ENCODE data around the gene ZNF444. TPM values are rescaled to one million over a fixed set of nuclear protein-coding genes. Genes with fewer than 3 reads are reported as not detected.
A peak's percentile ranks its signal among the peaks of the same experiment; 100 is the strongest.

The ZNF444 gene
- total and polyA plus RNA-seq, 4 donors = 27.8 to 55.5 (median 41.6) TPM

GRCh38 chr19:56150358-56150757, 9.3 kb downstream of the ZNF444 start:
- DNase-seq (no peak), ATAC-seq (ENCODE audit: insufficient read depth, low FRiP score) (no peak)
- 91 to 94% methylated on average over 11 of the region's 11 CpGs for WGBS, 2 donors
- Histone ChIP-seq H3K9me3 (ENCODE audit: control insufficient read depth in 4 of 4, insufficient read depth in 3 of 4, low read length in 3 of 4) (peaks cover 0 to 3% (median 0%) of the 10 kb centered on the region in 4 donors), H3K27ac (ENCODE audit: low read depth in 1 of 2, low read length in 1 of 2) (peak overlapping the region in 1 of 2 donors; percentile 21), H3K4me3 (no peak overlapping the region), H3K4me1 (ENCODE audit: control insufficient read depth in 5 of 5, insufficient read depth in 5 of 5, low read length in 5 of 5) (peaks cover 0 to 7% (median 0%) of the 10 kb centered on the region in 5 donors), H3K27me3 (ENCODE audit: control insufficient read depth in 3 of 3, insufficient read depth in 3 of 3, low read length in 2 of 3) (no peaks in the 10 kb centered on the region), H3K36me3 (ENCODE audit: control insufficient read depth in 4 of 4, insufficient read depth in 4 of 4, low read length in 4 of 4) (peaks cover 0 to 22% (median 7%) of the 10 kb centered on the region in 4 donors), H3K9ac (ENCODE audit: insufficient read depth in 1 of 2, low read length in 2 of 2) (no peak overlapping the region)
- TF ChIP-seq, protein P1, sequence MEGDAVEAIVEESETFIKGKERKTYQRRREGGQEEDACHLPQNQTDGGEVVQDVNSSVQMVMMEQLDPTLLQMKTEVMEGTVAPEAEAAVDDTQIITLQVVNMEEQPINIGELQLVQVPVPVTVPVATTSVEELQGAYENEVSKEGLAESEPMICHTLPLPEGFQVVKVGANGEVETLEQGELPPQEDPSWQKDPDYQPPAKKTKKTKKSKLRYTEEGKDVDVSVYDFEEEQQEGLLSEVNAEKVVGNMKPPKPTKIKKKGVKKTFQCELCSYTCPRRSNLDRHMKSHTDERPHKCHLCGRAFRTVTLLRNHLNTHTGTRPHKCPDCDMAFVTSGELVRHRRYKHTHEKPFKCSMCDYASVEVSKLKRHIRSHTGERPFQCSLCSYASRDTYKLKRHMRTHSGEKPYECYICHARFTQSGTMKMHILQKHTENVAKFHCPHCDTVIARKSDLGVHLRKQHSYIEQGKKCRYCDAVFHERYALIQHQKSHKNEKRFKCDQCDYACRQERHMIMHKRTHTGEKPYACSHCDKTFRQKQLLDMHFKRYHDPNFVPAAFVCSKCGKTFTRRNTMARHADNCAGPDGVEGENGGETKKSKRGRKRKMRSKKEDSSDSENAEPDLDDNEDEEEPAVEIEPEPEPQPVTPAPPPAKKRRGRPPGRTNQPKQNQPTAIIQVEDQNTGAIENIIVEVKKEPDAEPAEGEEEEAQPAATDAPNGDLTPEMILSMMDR (IDR thresholded peaks at IDR 0.05; ENCODE audit: control extremely low read depth, extremely low read depth) = no peak

GRCh38 chr19:56152644-56153043, 11.6 kb downstream of the ZNF444 start:
- Histone ChIP-seq H3K9me3 (ENCODE audit: control insufficient read depth in 4 of 4, insufficient read depth in 3 of 4, low read length in 3 of 4) (no peaks in the 10 kb centered on the region), H3K9ac (ENCODE audit: insufficient read depth in 1 of 2, low read length in 2 of 2) (no peak overlapping the region), H3K27me3 (ENCODE audit: control insufficient read depth in 3 of 3, insufficient read depth in 3 of 3, low read length in 2 of 3) (no peaks in the 10 kb centered on the region), H3K4me3 (no peak overlapping the region), H3K36me3 (ENCODE audit: control insufficient read depth in 4 of 4, insufficient read depth in 4 of 4, low read length in 4 of 4) (peaks cover 0 to 19% (median 13%) of the 10 kb centered on the region in 4 donors), H3K27ac (ENCODE audit: low read depth in 1 of 2, low read length in 1 of 2) (peak overlapping the region in 1 of 2 donors; percentile 58), H3K4me1 (ENCODE audit: control insufficient read depth in 5 of 5, insufficient read depth in 5 of 5, low read length in 5 of 5) (peaks cover 0 to 7% (median 0%) of the 10 kb centered on the region in 5 donors)
- no peak for DNase-seq
- ATAC-seq (ENCODE audit: insufficient read depth, low FRiP score) = no peak
- WGBS, 2 donors = 65 to 76% methylated on average over 2 of the region's 2 CpGs
- TF ChIP-seq, protein P1 (IDR thresholded peaks at IDR 0.05; ENCODE audit: control extremely low read depth, extremely low read depth) = no peak

DNA sequence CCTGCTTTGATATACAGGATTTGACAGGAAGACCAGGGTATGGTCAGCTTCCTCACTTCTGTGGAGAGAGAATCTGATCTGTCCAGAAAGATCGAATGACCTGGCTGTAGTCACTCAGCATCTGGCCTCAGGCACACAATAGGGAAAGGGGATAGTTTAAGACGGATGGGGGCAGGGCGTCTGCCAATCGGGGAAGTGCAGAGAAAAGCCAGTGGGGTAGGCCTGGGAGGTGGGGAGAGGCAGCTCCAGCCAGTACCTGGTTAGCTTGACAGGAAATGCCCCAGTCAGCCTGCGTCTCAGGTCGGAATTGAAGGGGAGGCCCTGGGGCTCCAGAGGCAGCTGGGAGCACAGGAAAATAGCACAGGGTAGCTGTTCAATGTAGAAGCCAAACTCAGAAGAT, 12.4 kb downstream of the ZNF444 start:
- 24 to 45% methylated on average over 6 of the region's 6 CpGs for WGBS, 2 donors
- no peak overlapping the region for H3K9ac ChIP-seq (ENCODE audit: insufficient read depth in 1 of 2, low read length in 2 of 2)
- no peak for ATAC-seq (ENCODE audit: insufficient read depth, low FRiP score)
- peak overlapping the region in 1 of 2 donors; percentile 58 for H3K27ac ChIP-seq (ENCODE audit: low read depth in 1 of 2, low read length in 1 of 2)
- TF ChIP-seq, protein P1 (IDR thresholded peaks at IDR 0.05; ENCODE audit: control extremely low read depth, extremely low read depth) = no peak
- no peak overlapping the region for H3K4me3 ChIP-seq
- DNase-seq = no peak
- H3K9me3 ChIP-seq (ENCODE audit: control insufficient read depth in 4 of 4, insufficient read depth in 3 of 4, low read length in 3 of 4) = no peaks in the 10 kb centered on the region
- H3K36me3 ChIP-seq (ENCODE audit: control insufficient read depth in 4 of 4, insufficient read depth in 4 of 4, low read length in 4 of 4) = peaks cover 0 to 15% (median 14%) of the 10 kb centered on the region in 4 donors
- H3K27me3 ChIP-seq (ENCODE audit: control insufficient read depth in 3 of 3, insufficient read depth in 3 of 3, low read length in 2 of 3) = no peaks in the 10 kb centered on the region
- peaks cover 0 to 6% (median 0%) of the 10 kb centered on the region in 5 donors for H3K4me1 ChIP-seq (ENCODE audit: control insufficient read depth in 5 of 5, insufficient read depth in 5 of 5, low read length in 5 of 5)
